K562 (cell line): ENCODE measurements around the gene PARD6B. TPM values are rescaled to one million over a fixed set of nuclear protein-coding genes. Genes with fewer than 3 reads are reported as not detected.

Experiments used
- CBFA2T3 ChIP-seq: fragments of 450-650 bp; IDR thresholded peaks from 2 replicates; pipeline ENCODE4 v1.6.1; 2017
- GABPB1 ChIP-seq: sonication (generic); formaldehyde crosslinking; IDR thresholded peaks from 2 replicates; pipeline ENCODE4 v1.8.0; 2022; ENCODE audit warnings: mild to moderate bottlenecking, missing genetic modification reagents
- ZNF431 ChIP-seq: sonication (generic); formaldehyde crosslinking; IDR thresholded peaks from 2 replicates; pipeline ENCODE4 v1.8.0; 2022; ENCODE audit warnings: mild to moderate bottlenecking, missing genetic modification reagents
- ZNF589 ChIP-seq: fragments of 200-800 bp; sonication (Bioruptor generic); IDR thresholded peaks from 2 replicates; pipeline ENCODE4 v1.6.1; 2016; ENCODE audit warnings: low read depth, missing genetic modification characterization, missing compliant biosample characterization
- polyA plus RNA-seq, 8 experiments: library from polyadenylated mRNA; depleted of rRNA in 4 of 8; stranded (reverse) in 5 of 8; unstranded in 3 of 8; fragments of >200 nt; fragmentation: Nextera tagmentation in 2 of 8; fragmentation: Illumina TruSeq in 1 of 8; extraction: Ambion mirVana in 2 of 8; extraction: Trizol in 1 of 8; gene quantifications; 2 replicates each; pipeline versions ENCODE4 v1.2.1 to v1.2.3, GENCODE V29; 2011 to 2014; ENCODE audit warnings: inconsistent platforms in 1 of 8, missing spikeins in 1 of 8
- total RNA-seq, 7 experiments: library from RNA; depleted of rRNA in 6 of 7; stranded (reverse); fragments of >200 nt in 6 of 7; fragmentation: Illumina TruSeq in 2 of 7; extraction: Trizol in 2 of 7; gene quantifications; 2 replicates each; pipeline versions ENCODE4 v1.2.1 to v1.2.3, GENCODE V29; 2011 to 2021; ENCODE audit warnings: low replicate concordance in 1 of 7
- TF ChIP-seq, protein P1 (sequence below): fragments of 450-650 bp; formaldehyde crosslinking; IDR thresholded peaks from 2 replicates; pipeline ENCODE4 v1.4.0; 2022; ENCODE audit warnings: missing genetic modification characterization
- TF ChIP-seq, protein P2 (sequence below), 3 experiments: fragments of 200-800 bp in 1 of 3; fragments of 250-450 bp in 1 of 3; fragments of 450-650 bp in 1 of 3; sonication (Bioruptor Pico) in 1 of 3; sonication (Bioruptor generic) in 1 of 3; formaldehyde crosslinking in 1 of 3; IDR thresholded peaks; 2 replicates each; pipeline versions ENCODE4 v1.6.1 to v1.8.0; 2016 to 2022; ENCODE audit warnings: mild to moderate bottlenecking in 2 of 3, missing genetic modification characterization in 2 of 3, missing compliant biosample characterization in 1 of 3, moderate library complexity in 1 of 3

The PARD6B gene
- total and polyA plus RNA-seq, 9 of the 15 experiments (the other 6 are each of a cell fraction or from before 2014, with no cell fraction given): 1.7 to 12.3 (median 5.5) TPM

DNA sequence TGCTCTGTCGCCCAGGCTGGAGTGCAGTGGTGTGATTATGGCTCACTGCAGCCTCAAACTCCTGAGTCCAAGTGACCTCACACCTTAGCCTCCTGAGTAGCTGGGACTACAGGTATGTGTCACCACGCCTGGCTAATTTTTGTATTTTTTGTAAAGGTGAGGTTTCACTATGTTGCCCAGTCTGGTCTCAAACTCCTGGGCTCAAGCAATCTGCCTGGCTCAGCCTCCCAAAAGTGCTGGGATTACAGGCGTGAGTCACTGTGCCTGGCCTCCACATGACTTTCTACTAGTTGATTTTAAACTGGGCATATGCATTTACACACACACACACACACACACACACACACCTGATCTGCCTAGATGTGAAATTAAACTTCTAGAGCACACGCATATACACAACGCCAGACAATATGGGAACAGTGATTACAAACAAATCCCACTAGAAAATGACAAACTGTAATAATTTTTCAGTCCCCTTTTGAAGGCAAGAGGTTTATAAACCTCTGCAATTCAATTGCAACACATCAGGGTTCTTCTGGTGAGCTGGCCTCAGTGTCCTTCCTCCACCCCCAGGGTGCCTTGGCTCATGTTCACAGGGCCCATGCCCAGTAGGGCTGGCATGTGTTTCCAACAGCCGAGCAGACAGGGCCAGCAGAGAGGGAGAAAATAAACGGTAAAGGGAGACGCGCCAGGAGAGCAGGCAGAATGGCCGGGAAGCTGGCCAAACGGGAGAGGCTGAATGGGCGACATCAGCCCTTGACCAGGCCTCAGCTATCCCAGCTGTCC is 31.2 kb downstream of the PARD6B start (continued):
- TF ChIP-seq, protein P1, sequence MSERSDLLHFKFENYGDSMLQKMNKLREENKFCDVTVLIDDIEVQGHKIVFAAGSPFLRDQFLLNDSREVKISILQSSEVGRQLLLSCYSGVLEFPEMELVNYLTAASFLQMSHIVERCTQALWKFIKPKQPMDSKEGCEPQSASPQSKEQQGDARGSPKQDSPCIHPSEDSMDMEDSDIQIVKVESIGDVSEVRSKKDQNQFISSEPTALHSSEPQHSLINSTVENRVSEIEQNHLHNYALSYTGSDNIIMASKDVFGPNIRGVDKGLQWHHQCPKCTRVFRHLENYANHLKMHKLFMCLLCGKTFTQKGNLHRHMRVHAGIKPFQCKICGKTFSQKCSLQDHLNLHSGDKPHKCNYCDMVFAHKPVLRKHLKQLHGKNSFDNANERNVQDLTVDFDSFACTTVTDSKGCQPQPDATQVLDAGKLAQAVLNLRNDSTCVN (CRISPR knock-in tag): 0 out of 2 replicates have a peak, but pooled peaks have one; percentile 24
- TF ChIP-seq ZNF431 (CRISPR knock-in tag): no peak
- TF ChIP-seq, protein P2, sequence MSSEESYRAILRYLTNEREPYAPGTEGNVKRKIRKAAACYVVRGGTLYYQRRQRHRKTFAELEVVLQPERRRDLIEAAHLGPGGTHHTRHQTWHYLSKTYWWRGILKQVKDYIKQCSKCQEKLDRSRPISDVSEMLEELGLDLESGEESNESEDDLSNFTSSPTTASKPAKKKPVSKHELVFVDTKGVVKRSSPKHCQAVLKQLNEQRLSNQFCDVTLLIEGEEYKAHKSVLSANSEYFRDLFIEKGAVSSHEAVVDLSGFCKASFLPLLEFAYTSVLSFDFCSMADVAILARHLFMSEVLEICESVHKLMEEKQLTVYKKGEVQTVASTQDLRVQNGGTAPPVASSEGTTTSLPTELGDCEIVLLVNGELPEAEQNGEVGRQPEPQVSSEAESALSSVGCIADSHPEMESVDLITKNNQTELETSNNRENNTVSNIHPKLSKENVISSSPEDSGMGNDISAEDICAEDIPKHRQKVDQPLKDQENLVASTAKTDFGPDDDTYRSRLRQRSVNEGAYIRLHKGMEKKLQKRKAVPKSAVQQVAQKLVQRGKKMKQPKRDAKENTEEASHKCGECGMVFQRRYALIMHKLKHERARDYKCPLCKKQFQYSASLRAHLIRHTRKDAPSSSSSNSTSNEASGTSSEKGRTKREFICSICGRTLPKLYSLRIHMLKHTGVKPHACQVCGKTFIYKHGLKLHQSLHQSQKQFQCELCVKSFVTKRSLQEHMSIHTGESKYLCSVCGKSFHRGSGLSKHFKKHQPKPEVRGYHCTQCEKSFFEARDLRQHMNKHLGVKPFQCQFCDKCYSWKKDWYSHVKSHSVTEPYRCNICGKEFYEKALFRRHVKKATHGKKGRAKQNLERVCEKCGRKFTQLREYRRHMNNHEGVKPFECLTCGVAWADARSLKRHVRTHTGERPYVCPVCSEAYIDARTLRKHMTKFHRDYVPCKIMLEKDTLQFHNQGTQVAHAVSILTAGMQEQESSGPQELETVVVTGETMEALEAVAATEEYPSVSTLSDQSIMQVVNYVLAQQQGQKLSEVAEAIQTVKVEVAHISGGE (CRISPR knock-in tag; IDR thresholded peaks at IDR 0.05): peak in 1 of 3 experiments; percentile 83; a peak in 2 of 6 replicates
- TF ChIP-seq CBFA2T3: peak; percentile 30; the same call in 1 of the 2 replicates
- no peak for TF ChIP-seq GABPB1 (CRISPR knock-in tag)
- no peak for TF ChIP-seq ZNF589 (CRISPR knock-in tag)
